HAP-1 (cell line): ENCODE data around the gene MSMP.

ENCODE experiments used
- DNase-seq, 2 experiments: peaks; one replicate each; pipeline ENCODE4 v3.0.0-alpha.2; 2016 to 2020; ENCODE audit warnings: low spot score in 2 of 2
- H3K27me3 ChIP-seq: fragments of 250-450 bp; sonication (Bioruptor Pico); 2 replicates; pipeline ENCODE4 v1.5.1; 2020; ENCODE audit warnings: low read depth, mild to moderate bottlenecking, moderate library complexity
- H3K36me3 ChIP-seq: fragments of 250-450 bp; sonication (Bioruptor Pico); replicated peaks from 2 replicates; pipeline ENCODE4 v1.5.1; 2020; ENCODE audit warnings: mild to moderate bottlenecking
- H3K4me1 ChIP-seq: fragments of 250-450 bp; sonication (Bioruptor Pico); 2 replicates; pipeline ENCODE4 v1.5.1; 2020; ENCODE audit warnings: mild to moderate bottlenecking
- H3K4me3 ChIP-seq: fragments of 250-450 bp; sonication (Bioruptor Pico); 2 replicates; pipeline ENCODE4 v1.5.1; 2020; ENCODE audit warnings: mild to moderate bottlenecking, moderate library complexity
- H3K9me3 ChIP-seq: fragments of 250-450 bp; sonication (Bioruptor Pico); 2 replicates; pipeline ENCODE4 v1.5.1; 2020; ENCODE audit warnings: mild to moderate bottlenecking, moderate library complexity
- in situ Hi-C: fragments of 300-500 bp; cut with MboI; formaldehyde crosslinking; loops from 3 replicates; pipeline ENCODE4 v1.14.3; 2020; ENCODE audit warnings: low sequenced_read_pairs, inconsistent platforms, mixed read lengths

MSMP gene, protein sequence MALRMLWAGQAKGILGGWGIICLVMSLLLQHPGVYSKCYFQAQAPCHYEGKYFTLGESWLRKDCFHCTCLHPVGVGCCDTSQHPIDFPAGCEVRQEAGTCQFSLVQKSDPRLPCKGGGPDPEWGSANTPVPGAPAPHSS

DNA sequence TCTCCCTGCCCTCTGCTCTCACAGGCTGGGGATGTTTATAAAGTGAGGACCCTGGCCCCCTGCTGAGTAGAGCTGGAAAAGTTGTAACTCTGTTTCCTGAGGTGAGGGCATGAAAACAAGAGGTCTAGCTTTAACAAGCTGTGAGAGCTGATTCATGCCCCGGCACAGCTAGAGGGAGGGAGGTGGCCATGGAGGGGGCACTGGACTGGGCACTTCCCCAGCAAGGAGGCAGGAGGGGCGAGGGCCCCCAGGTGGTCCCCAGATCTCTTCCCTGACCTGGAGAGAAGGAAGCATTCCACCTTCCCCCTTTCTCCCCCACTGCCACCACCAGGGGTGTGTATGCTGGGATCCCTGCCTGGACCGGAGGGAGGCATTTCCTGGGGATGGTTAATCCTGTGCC lies at the start of gene MSMP:
Gene MSMP (minus strand): TSS at position 13 of the 400 bp plus-strand sequence. CDS start 147 bp downstream, outside the sequence.
- in situ Hi-C loops: no loop called here
- peaks cover 14% of the 10 kb centered on the region for H3K4me1 ChIP-seq
- no peak within 1 kb of the TSS for H3K4me3 ChIP-seq

DNA sequence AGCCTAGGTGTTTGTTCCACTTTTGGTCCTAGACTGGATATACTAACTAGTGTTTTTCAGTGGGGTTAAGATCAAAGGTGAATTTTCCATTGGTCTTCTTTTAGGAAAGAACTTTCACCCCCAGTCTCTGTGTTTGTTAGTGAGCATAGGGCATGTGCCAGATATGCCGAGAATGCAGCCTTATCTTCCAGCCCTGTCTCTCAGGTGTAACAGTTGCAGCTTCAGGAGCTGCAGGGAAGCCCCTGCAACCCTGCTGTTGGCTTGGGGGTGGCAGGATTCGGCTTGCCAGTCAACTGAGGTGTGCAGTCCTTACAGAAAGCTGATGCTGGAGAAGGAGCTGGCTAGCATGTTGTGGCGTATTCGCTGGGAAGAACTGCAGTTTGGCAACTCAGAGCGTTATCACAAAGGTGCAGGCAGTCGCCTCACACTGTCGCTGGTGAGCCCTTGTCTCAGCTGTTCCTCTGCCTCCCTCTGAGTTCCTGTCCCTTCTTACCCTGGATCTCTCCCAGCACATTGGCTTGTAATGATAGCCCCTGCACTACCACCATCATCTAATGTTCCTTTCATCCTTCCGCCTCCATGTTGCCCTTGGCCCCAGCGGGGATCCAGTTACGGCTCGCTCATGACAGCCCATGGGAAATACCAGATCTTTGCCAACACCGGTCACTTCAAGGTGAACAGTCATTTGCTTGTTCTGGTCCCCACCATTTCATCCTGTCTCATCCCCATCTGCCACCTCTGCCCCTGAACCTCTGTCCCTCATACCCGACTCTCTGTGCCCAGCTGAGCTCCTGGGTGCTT lies 47.5 kb upstream of the MSMP start:
- H3K9me3 ChIP-seq: no peaks in the 10 kb centered on the region

More for the DNA sequence above, at the start of gene MSMP:
- no peaks in the 10 kb centered on the region for H3K9me3 ChIP-seq
- no peaks in the 10 kb centered on the region for H3K27me3 ChIP-seq
- DNase-seq: peak in 1 of 2 experiments; percentile 6
- H3K36me3 ChIP-seq: peaks cover 35% of the 10 kb centered on the region

DNA sequence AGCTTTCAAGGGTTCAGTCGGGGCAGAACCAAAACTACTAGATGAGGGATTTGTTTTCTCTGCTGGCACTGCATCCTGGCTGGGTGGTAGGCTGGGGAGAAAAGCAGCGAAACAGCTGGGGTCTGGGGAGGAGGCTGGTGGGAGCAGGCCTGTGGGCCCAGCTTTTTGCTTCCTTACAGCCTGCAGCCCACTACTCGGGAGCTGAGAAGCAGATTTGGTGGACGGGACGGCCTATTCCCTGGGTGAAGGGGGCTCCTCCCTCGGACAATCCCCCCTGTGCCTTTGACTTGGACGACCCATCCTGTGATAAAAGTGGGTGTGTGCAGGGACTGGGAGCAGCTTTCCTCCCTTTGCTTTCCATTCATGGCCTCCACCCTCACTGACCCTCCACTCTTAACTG lies 46.5 kb upstream of the MSMP start:
- DNase-seq: no peak
- peaks cover 10% of the 10 kb centered on the region for H3K36me3 ChIP-seq
- in situ Hi-C loops: no loop called here

More for the DNA sequence above, 47.5 kb upstream of the MSMP start:
- no peaks in the 10 kb centered on the region for H3K27me3 ChIP-seq
- in situ Hi-C loops: no loop called here
- H3K36me3 ChIP-seq: peaks cover 19% of the 10 kb centered on the region
- DNase-seq: no peak
- H3K4me1 ChIP-seq: no peaks in the 10 kb centered on the region
- H3K4me3 ChIP-seq: no peak overlapping the region

DNA sequence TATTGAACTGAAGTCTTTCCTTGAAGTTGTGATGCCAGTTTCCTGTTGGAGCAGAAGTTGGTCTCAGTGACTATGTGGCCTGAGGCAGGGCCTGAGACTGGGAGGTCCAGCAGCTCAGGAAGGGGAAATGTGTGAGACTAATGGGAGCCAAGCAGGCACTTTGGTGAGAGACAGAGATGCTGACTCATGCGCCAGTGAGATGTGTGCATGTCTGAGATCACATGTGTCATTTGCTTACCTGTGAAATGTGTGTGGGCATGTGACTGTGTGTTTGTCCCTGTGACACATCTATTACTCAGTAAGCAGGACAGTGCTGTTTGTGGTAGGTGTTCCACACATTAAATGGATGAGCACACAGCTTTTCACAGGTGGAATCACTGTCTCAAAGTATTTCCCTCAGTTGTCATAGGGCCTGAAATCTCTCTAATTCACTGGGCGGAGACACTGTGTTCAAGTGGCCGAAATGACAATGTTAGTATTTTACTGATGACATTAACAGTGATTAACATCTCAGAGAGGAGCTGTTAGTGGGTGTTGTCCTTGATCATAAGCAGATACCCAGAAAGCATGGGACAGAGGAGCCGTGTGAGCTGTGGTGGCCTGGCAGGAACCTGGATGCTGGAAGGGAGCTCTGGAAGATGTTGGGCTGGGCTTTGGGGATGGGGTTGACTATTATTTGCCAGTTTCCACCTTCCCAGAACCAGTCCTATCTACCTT lies 44.7 kb upstream of the MSMP start:
- H3K27me3 ChIP-seq: no peaks in the 10 kb centered on the region
- in situ Hi-C loops: no loop called here
- no peak for DNase-seq
- H3K4me1 ChIP-seq: no peaks in the 10 kb centered on the region
- no peak overlapping the region for H3K4me3 ChIP-seq
- H3K9me3 ChIP-seq: no peaks in the 10 kb centered on the region
- peaks cover 10% of the 10 kb centered on the region for H3K36me3 ChIP-seq

More for the DNA sequence above, 46.5 kb upstream of the MSMP start:
- no peaks in the 10 kb centered on the region for H3K9me3 ChIP-seq
- H3K4me1 ChIP-seq: no peaks in the 10 kb centered on the region
- H3K4me3 ChIP-seq: no peak overlapping the region
- no peaks in the 10 kb centered on the region for H3K27me3 ChIP-seq

DNA sequence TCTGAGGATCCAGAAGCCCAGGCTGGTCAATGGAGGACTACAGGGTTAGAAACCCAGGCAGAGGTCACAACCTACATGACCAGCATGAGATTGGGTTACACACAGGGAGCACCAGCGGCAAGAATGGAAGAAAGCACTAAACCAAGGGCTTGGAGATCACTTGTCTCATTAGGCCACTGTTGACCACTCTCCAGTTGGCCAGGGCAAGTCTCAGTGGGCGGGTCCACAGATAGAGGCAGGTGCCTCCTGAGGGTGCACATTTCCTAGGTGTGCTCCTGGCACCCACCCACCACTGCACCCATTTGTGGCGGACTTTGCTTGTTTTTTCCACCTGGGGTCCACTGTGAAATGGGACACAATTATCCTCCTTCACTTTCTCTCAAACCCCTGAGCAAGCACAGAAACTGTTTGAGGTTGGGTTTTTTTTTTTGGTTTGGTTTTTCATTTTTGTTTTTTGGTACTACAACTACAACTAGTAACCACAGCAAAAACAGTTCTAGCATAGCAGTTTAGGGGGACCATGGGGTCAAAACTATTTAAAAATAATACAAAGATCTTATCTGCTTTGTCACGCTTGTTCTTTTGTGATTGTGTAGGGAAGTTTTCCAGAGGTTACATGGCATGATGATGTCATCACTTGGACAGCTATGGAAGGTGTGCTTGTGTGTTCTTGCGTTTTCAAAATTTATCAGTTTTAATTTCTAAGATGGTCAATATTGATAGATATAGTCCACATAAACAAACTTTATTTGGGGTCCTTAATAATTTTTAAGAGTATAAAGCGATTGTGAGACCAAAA lies 43.4 kb upstream of the MSMP start:
- no peak for DNase-seq
- Histone ChIP-seq H3K9me3 (no peaks in the 10 kb centered on the region), H3K27me3 (no peaks in the 10 kb centered on the region), H3K4me3 (no peak overlapping the region), H3K36me3 (peaks cover 12% of the 10 kb centered on the region), H3K4me1 (no peaks in the 10 kb centered on the region)
- in situ Hi-C loops: no loop called here

DNA sequence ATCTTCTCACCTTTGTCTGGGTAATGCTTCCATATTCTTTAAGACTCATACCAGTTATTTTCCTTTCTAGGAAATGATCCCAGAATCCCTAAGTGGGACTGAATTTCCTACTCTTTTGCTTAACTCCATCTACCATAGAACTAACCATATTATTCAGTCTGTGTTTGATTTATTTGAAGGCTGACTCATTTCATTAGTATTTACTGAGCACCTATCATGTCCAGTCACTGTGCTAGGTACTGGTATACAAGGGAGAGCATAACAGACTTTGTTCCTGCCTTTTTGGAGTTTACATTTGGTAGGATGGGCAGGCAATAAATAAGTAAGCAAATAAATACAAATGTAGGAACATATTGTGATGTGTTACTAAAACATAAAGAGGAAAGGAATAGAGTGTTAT lies 41.6 kb upstream of the MSMP start:
- Histone ChIP-seq H3K4me1 (peaks cover 3% of the 10 kb centered on the region), H3K9me3 (no peaks in the 10 kb centered on the region), H3K4me3 (no peak overlapping the region), H3K27me3 (no peaks in the 10 kb centered on the region), H3K36me3 (peaks cover 6% of the 10 kb centered on the region)
- in situ Hi-C loops: no loop called here
- no peak for DNase-seq

DNA sequence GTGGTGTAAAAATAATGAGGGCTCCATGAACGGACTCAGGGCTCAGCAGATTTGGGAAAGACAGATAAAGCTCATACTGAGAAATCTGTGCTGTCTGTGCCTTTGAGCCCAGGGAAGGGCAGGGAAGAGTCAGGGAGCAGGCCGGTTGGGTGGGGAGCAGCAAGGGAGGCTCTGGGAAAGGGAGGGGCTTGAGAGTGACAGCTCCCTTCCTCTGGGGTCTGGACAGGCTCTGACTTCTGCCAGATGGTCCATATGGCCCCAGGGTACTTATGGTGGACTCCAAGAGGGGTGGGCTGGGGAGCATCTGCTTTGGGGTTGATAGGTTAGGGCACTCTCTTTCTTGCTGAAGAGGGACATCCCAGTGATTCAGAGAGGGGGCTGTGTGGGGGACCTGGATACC lies 39.4 kb upstream of the MSMP start:
- Histone ChIP-seq H3K27me3 (no peaks in the 10 kb centered on the region), H3K4me1 (peaks cover 24% of the 10 kb centered on the region), H3K9me3 (no peaks in the 10 kb centered on the region), H3K4me3 (no peak overlapping the region), H3K36me3 (peaks cover 9% of the 10 kb centered on the region)
- in situ Hi-C loops: loop anchor here (5.0 kb wide), 1 partner anchor 89 kb away; no protein-coding TSS in a partner anchor
- no peak for DNase-seq

DNA sequence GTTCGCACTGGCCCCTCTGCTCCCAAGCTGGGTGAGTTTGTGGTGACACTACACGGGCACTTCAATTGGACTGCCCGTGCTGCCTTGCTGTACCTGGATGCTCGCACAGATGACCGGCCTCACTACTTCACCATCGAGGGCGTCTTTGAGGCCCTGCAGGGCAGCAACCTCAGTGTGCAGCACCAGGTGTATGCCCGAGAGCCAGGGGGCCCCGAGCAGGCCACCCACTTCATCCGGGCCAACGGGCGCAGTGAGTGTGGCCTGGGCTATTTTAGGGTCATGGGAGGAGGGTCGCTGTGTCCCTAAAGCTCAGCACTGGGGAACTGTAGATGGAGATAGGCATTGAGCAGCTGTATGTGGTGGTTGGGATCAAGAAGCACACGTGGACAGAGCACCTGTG lies 38.8 kb upstream of the MSMP start:
- in situ Hi-C loops: loop anchor here (5.0 kb wide), 1 partner anchor 89 kb away; no protein-coding TSS in a partner anchor
- Histone ChIP-seq H3K27me3 (no peaks in the 10 kb centered on the region), H3K4me1 (peaks cover 26% of the 10 kb centered on the region), H3K4me3 (no peak overlapping the region), H3K9me3 (no peaks in the 10 kb centered on the region), H3K36me3 (peaks cover 9% of the 10 kb centered on the region)
- DNase-seq: no peak

DNA sequence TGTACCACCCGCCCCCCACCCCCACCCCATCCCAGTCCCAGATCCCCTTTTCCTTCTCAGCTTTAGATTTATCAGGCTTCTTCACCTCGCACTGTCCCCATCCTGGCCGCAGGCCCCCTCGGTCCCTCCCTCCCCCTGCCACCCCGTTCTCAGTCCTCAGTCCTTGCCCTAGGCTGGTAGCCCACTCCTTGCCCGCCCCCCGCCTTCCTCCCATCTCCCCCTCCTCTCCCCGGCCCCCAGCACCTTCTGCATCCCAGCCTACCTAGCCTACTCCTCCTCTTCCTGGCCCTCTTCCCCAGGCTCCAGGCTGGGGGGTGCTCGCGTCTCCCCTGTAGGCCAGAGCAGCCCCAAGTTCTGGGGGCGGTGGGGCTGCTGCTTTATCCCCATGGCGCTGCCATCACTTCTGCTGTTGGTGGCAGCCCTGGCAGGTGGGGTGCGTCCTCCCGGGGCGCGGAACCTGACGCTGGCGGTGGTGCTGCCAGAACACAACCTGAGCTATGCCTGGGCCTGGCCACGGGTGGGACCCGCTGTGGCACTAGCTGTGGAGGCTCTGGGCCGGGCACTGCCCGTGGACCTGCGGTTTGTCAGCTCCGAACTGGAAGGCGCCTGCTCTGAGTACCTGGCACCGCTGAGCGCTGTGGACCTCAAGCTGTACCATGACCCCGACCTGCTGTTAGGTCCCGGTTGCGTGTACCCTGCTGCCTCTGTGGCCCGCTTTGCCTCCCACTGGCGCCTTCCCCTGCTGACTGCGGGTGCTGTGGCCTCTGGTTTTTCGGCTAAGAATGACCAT lies 38.1 kb upstream of the MSMP start:
- Histone ChIP-seq H3K27me3 (no peaks in the 10 kb centered on the region), H3K4me3 (no peak overlapping the region), H3K36me3 (peaks cover 9% of the 10 kb centered on the region), H3K4me1 (peaks cover 26% of the 10 kb centered on the region), H3K9me3 (no peaks in the 10 kb centered on the region)
- in situ Hi-C loops: loop anchor here (5.0 kb wide), 1 partner anchor 90 kb away; no protein-coding TSS in a partner anchor
- no peak for DNase-seq

DNA sequence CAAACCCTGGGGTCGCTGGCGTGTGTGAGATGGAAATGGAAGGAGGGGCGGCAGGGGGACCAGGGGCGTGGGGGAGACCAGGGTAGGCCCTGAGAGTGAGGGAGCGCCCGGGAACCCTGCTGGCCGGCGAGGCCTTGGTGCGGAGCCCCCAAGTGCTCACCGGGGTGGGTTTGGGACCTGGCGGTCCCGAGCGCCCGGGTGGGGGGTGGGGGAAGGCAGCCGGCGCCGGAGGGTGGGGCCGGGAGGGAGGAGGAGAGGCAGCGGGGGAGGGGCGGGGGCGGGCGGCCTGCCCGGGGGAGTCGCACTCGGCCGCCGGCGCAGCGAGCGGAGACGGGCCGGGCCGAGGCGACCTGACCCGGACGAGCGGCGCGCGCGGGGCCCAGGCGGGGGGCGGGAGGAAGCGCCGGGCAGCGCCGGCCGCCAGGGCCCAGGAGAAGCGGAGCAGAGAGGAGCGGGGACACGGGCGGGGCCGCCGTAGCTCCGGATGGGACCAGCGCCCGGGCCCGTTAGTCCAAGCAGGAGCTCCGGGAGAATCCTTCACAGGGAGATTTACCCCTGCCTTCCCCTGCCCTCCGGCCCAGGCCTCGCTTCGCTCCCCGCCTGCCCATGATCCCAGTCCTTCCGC lies 37.3 kb upstream of the MSMP start, which contains the start of gene NPR2:
Gene NPR2 (plus strand): TSS at position 295 of the 625 bp plus-strand sequence. CDS start 818 bp downstream, outside the sequence.
- no peak for DNase-seq
- H3K4me1 ChIP-seq: peaks cover 26% of the 10 kb centered on the region
- H3K9me3 ChIP-seq: no peaks in the 10 kb centered on the region
- in situ Hi-C loops: loop anchor here (5.0 kb wide), 1 partner anchor 91 kb away; no protein-coding TSS in a partner anchor
- no peak within 1 kb of the TSS for H3K4me3 ChIP-seq
- no peaks in the 10 kb centered on the region for H3K27me3 ChIP-seq
- H3K36me3 ChIP-seq: peaks cover 9% of the 10 kb centered on the region

DNA sequence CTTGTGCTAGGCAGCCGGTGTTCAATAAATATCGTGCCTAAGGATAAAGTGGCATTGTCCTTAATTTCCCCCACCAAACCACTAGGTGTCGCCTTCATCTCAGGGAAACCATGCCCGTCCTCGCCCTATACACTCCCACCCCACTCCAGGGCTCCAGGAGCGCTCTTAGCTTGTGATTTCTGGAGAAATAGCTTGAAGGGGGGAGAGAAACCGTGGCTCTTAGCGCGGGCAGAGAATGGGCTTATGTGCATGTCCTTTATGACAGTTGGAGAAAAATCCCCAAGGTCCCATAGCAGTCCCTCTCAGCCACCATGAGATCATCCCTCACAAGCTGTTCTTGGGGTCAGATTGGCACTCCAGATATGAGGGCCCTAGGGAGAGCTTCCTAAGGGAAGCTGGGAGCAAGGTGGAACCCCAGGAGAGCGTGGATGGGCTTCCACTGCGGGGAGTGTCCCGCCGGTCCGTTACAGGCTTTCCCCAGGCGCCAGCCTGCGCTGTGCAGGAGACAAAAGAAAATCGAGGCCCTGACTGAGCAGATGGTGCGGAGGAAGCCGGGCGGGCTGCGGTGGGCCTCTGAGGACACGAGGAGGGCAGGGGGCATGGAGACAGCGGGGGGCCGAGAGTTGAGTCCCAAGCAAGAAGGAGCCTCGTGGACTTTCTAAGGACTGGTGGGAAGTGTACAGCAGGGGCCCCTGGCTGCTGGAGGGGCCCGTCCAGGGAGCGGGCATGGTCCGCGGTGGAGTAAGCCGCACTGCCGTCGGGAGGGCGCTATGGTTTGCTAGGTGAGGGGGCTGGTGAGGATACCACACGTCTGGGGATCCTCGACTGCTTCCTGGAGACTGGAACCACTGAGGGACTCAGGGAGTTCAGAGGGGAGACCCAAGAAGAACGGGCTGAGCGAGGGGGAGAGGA lies 36.6 kb upstream of the MSMP start:
- in situ Hi-C loops: loop anchor here (5.0 kb wide), 1 partner anchor 92 kb away; no protein-coding TSS in a partner anchor
- Histone ChIP-seq H3K36me3 (peaks cover 9% of the 10 kb centered on the region), H3K27me3 (no peaks in the 10 kb centered on the region), H3K9me3 (no peaks in the 10 kb centered on the region), H3K4me1 (peaks cover 26% of the 10 kb centered on the region), H3K4me3 (no peak overlapping the region)
- peak; percentile 76 to 84 for DNase-seq
